GM10266 (cell line): Measurements from ENCODE around the gene TENM4.

Experiments
- DNase-seq: peaks from one replicate; pipeline ENCODE4 v3.0.0; 2012; ENCODE audit errors: extremely low spot score
- TF ChIP-seq, protein P1 (sequence below): IDR thresholded peaks from 2 replicates; pipeline ENCODE4 v1.5.1; 2012; ENCODE audit warnings: mild to moderate bottlenecking, low read depth; ENCODE audit not compliant: control insufficient read depth, insufficient read depth; ENCODE audit errors: missing control alignments

TENM4 gene

GRCh38 chr11:78762105-78762504 is 678.7 kb downstream of the TENM4 start:
- TF ChIP-seq, protein P1, sequence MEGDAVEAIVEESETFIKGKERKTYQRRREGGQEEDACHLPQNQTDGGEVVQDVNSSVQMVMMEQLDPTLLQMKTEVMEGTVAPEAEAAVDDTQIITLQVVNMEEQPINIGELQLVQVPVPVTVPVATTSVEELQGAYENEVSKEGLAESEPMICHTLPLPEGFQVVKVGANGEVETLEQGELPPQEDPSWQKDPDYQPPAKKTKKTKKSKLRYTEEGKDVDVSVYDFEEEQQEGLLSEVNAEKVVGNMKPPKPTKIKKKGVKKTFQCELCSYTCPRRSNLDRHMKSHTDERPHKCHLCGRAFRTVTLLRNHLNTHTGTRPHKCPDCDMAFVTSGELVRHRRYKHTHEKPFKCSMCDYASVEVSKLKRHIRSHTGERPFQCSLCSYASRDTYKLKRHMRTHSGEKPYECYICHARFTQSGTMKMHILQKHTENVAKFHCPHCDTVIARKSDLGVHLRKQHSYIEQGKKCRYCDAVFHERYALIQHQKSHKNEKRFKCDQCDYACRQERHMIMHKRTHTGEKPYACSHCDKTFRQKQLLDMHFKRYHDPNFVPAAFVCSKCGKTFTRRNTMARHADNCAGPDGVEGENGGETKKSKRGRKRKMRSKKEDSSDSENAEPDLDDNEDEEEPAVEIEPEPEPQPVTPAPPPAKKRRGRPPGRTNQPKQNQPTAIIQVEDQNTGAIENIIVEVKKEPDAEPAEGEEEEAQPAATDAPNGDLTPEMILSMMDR, result no peak
- no peak for DNase-seq

DNA sequence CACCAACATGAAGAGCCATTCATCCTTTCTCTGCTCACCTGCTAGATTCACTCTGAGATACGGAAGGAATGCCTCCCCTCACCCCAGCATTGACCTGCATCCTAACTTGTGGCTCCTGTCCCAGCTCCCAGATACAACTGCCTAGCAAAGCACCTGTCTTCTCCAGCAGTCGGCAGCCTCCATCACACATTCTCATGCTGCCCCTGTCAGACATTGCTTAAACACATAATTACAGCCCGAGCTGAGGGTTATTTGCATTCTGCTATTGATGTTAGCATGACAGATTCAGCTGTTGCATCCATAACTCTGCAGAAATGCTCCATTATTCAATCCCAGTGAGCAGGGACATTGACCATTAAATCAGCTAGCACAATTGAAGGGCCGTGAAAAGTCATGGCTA is 681.8 kb downstream of the TENM4 start:
- DNase-seq, result no peak
- TF ChIP-seq, protein P1, result no peak

- no peak for DNase-seq
- TF ChIP-seq, protein P1, result no peak
These were observed 687.5 kb downstream of the TENM4 start for GRCh38 chr11:78753297-78753696.

- DNase-seq, result no peak
- TF ChIP-seq, protein P1, result no peak
These were observed 688.3 kb downstream of the TENM4 start for GRCh38 chr11:78752494-78752893.

DNA sequence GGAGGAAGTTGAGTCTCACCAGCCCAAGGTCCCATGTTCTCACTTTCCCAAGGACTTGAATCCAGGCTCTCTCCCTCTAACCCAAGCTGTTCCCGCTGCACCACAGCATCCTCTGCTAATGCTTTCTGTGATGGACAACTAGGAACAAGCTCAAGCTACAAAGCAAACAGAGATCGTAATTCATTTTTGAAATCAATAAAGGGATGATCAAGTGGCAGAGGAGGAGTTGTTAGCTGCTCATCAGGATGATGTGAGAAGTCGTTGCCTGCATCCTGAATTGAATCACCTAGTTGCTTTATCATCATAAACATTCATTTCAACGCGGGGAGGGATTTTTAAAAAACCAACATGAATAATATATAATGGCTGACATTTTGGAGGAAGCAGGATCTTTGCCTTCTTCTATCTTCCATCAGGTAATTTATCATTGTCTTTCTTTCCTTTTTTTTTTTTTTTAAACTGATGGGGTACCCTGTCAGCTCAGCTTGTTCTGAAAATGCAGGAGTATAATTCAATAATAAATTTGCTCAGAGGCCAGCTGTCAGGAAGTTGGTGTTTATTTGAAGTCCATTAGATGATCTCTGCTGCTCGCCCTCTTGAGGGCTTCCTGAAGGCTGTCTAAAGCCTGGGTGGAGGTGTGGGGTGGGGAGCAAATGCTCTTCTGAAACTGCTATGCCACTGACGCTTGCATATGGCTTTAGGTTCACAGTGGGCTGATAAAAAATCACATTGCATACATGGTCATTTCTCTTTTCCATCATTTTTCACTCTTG is 691.7 kb downstream of the TENM4 start:
- no peak for DNase-seq
- TF ChIP-seq, protein P1, result no peak

DNA sequence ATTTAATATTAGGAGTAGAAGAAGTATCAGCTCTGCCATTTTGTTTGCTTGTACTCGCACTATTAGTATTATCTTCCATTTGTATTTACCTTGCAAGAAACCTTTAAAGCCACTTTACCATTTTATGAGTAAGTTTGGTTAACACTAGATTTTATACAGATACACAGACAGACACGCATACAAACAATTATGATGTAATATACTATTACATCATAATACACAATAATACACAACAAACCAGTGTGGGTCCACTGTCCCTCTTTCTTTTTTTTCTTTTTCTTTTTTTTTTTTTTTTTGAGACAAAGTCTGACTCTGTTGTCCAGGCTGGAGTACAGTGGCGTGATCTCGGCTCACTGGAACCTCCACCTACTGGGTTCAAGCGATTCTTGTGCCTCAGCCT is 695.9 kb downstream of the TENM4 start:
- TF ChIP-seq, protein P1, result no peak

GRCh38 chr11:78744202-78744601 is 696.6 kb downstream of the TENM4 start:
- TF ChIP-seq, protein P1, result no peak
- no peak for DNase-seq

More for the DNA sequence above, 695.9 kb downstream of the TENM4 start:
- no peak for DNase-seq
